Ovary (tissue), 3 donors: Measurements from ENCODE around the gene NRXN3.

ENCODE experiments used
- CTCF ChIP-seq, 3 donors: fragments of 450-650 bp in 2 of 3; fragments of 200-600 bp in 1 of 3; IDR thresholded peaks; one replicate each; pipeline versions ENCODE4 v1.5.1 to v1.8.0; 2016 to 2022; ENCODE audit warnings: antibody characterized with exemption in 3 of 3, mild to moderate bottlenecking in 1 of 3
- EP300 ChIP-seq: sonication (generic); formaldehyde crosslinking; IDR thresholded peaks from one replicate; pipeline ENCODE4 v1.6.1; 2017; ENCODE audit warnings: antibody characterized with exemption
- donor health status: DM: no; HTN: no; CAD: no.

- TF ChIP-seq CTCF (IDR thresholded peaks at IDR 0.05) (no peak), EP300 (no peak)
Measured at GRCh38 chr14:79027138-79027537, 857.0 kb downstream of the NRXN3 start.
